ENCODE results near the gene ZNF627.
"Not testable (repeated sequence)": the region's sequence is repeated elsewhere in the genome, so short reads cannot be mapped to it uniquely, and the experiment has no call there.

GRCh38 chr19:11565649-11565980 lies 31.7 kb upstream of the ZNF627 start:
- not testable (repeated sequence) for TF ChIP-seq POLR2A (IDR thresholded peaks at IDR 0.05)
- TF ChIP-seq, protein P1, sequence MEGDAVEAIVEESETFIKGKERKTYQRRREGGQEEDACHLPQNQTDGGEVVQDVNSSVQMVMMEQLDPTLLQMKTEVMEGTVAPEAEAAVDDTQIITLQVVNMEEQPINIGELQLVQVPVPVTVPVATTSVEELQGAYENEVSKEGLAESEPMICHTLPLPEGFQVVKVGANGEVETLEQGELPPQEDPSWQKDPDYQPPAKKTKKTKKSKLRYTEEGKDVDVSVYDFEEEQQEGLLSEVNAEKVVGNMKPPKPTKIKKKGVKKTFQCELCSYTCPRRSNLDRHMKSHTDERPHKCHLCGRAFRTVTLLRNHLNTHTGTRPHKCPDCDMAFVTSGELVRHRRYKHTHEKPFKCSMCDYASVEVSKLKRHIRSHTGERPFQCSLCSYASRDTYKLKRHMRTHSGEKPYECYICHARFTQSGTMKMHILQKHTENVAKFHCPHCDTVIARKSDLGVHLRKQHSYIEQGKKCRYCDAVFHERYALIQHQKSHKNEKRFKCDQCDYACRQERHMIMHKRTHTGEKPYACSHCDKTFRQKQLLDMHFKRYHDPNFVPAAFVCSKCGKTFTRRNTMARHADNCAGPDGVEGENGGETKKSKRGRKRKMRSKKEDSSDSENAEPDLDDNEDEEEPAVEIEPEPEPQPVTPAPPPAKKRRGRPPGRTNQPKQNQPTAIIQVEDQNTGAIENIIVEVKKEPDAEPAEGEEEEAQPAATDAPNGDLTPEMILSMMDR (IDR thresholded peaks at IDR 0.05), result not testable (repeated sequence)
